ENCODE results near the gene CHD6.

DNA sequence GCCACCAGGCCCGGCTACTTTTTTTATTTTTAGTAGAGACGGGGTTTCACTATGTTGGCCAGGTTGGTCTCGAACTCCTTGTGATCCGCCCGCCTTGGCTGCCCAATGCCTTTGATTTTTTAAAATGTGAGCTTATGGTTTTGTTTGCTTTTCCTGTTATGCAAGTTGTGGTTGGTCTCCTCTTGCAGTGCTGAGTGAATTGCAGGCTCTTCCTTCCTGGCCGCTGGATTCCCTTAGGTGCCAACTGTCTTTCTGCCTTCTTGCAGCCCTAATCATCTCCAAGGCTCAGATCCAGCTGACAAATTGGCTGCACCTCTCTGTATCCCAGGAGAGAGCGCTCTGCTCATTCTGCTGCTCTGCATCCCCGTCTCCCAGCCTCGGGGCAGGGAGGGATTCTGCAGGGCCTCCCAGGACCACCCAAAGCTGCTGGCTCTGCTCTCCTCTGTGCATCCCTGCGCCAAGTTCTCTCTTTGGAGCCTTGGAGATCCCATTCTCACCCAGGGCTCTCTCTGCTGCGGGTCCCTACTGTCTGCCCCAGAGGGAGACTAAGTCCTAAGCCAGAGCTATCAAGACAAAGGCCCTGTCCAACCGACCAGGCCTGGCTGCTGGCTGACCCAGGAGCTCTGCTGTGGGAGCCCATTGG lies 237.5 kb downstream of the CHD6 start:
- TF ChIP-seq, protein P1, sequence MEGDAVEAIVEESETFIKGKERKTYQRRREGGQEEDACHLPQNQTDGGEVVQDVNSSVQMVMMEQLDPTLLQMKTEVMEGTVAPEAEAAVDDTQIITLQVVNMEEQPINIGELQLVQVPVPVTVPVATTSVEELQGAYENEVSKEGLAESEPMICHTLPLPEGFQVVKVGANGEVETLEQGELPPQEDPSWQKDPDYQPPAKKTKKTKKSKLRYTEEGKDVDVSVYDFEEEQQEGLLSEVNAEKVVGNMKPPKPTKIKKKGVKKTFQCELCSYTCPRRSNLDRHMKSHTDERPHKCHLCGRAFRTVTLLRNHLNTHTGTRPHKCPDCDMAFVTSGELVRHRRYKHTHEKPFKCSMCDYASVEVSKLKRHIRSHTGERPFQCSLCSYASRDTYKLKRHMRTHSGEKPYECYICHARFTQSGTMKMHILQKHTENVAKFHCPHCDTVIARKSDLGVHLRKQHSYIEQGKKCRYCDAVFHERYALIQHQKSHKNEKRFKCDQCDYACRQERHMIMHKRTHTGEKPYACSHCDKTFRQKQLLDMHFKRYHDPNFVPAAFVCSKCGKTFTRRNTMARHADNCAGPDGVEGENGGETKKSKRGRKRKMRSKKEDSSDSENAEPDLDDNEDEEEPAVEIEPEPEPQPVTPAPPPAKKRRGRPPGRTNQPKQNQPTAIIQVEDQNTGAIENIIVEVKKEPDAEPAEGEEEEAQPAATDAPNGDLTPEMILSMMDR (IDR thresholded peaks at IDR 0.05; ENCODE audit: low read length) = no peak
- TF ChIP-seq EZH2 (IDR thresholded peaks at IDR 0.05; ENCODE audit: borderline replicate concordance, low read length) = no peak

Measured in OCI-LY1 (cell line).